ENCODE results near the gene ZNF516.

DNA sequence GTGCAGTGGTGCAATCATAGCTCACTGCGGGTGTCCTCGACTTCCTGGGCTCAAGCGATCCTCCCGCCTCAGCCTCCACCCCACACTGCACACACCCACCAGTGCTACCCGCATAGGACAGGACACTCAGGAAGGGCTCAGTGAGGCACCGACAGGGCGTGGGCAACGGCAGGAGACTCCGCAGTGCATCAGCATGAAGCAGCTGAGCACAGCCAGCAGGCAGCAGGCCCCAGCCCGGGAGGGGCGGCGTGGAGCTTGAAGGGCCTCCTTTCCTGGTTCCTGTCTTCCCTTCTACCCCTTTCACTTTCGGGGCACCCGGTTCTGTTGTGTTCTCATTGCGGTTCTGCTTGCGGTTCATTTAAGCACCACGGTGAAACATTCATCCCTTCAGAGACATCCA, 89.8 kb downstream of the ZNF516 start:
- TF ChIP-seq, protein P1, sequence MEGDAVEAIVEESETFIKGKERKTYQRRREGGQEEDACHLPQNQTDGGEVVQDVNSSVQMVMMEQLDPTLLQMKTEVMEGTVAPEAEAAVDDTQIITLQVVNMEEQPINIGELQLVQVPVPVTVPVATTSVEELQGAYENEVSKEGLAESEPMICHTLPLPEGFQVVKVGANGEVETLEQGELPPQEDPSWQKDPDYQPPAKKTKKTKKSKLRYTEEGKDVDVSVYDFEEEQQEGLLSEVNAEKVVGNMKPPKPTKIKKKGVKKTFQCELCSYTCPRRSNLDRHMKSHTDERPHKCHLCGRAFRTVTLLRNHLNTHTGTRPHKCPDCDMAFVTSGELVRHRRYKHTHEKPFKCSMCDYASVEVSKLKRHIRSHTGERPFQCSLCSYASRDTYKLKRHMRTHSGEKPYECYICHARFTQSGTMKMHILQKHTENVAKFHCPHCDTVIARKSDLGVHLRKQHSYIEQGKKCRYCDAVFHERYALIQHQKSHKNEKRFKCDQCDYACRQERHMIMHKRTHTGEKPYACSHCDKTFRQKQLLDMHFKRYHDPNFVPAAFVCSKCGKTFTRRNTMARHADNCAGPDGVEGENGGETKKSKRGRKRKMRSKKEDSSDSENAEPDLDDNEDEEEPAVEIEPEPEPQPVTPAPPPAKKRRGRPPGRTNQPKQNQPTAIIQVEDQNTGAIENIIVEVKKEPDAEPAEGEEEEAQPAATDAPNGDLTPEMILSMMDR (IDR thresholded peaks at IDR 0.05) = no peak
- TF ChIP-seq POLR2A (IDR thresholded peaks at IDR 0.05) = no peak
